Mucosa of descending colon (tissue), 3 donors: ENCODE results near the gene LRRC74A. TPM values are rescaled to one million over a fixed set of nuclear protein-coding genes. Genes with fewer than 3 reads are reported as not detected.

ENCODE experiments used
- ATAC-seq: fragments of 200-7000 bp; cut with Tn5 transposase; one replicate; pipeline ENCODE4 v1.9.1; 2020; ENCODE audit warnings: mild to moderate bottlenecking, moderate library complexity
- DNase-seq, 3 donors: peaks; one replicate each; pipeline ENCODE4 v3.0.0-alpha.2; 2020
- H3K36me3 ChIP-seq: fragments of 200-600 bp; one replicate; pipeline ENCODE4 v1.8.0; 2021; ENCODE audit warnings: low read depth, mild to moderate bottlenecking
- H3K4me1 ChIP-seq: fragments of 200-600 bp; one replicate; pipeline ENCODE4 v1.8.0; 2021; ENCODE audit warnings: low read depth, mild to moderate bottlenecking
- H3K4me3 ChIP-seq: fragments of 200-600 bp; one replicate; pipeline ENCODE4 v1.8.0; 2021; ENCODE audit warnings: mild to moderate bottlenecking
- H3K9me3 ChIP-seq: fragments of 200-600 bp; one replicate; pipeline ENCODE4 v1.8.0; 2021; ENCODE audit warnings: mild to moderate bottlenecking
- intact Hi-C, 2 donors: fragments of 100-400 bp; cut with DNase I in 1 of 2; cut with micrococcal nuclease in 1 of 2; formaldehyde crosslinking; loops; one replicate each; pipeline versions ENCODE4 v1.11.0 to v1.11.1; 2022; cut with DNase I, micrococcal nuclease
- total RNA-seq, 3 donors: library from RNA; stranded (reverse); fragmentation: NEBNext Ultra II Directional in 2 of 3; extraction: Animal tissue kit (Norgen Biotek cat#: 25700) in 2 of 3; gene quantifications; one replicate each; pipeline versions ENCODE4 v1.2.1 to v1.2.4, GENCODE V29; 2021 to 2023
- TF ChIP-seq, protein P1 (sequence below): fragments of 200-600 bp; IDR thresholded peaks from one replicate; pipeline ENCODE4 v1.8.0; 2022; ENCODE audit warnings: antibody characterized with exemption, mild to moderate bottlenecking
- donor health status: DM: no; HTN: no; CAD: no; lungs with moderate emphysema.
- donor health status: DM: no; HTN: no; CAD: no.
- donor health status: DM: no; HTN: yes; CAD: no.

LRRC74A gene
- total RNA-seq, 3 donors from 2014 or later: not detected

- Histone ChIP-seq H3K4me3 (no peak overlapping the region), H3K9me3 (no peaks in the 10 kb centered on the region), H3K36me3 (no peaks in the 10 kb centered on the region), H3K4me1 (peaks cover 3% of the 10 kb centered on the region)
- ATAC-seq (peak; percentile 16), DNase-seq (peak in 1 of 3 donors; percentile 38)
- TF ChIP-seq, protein P1, sequence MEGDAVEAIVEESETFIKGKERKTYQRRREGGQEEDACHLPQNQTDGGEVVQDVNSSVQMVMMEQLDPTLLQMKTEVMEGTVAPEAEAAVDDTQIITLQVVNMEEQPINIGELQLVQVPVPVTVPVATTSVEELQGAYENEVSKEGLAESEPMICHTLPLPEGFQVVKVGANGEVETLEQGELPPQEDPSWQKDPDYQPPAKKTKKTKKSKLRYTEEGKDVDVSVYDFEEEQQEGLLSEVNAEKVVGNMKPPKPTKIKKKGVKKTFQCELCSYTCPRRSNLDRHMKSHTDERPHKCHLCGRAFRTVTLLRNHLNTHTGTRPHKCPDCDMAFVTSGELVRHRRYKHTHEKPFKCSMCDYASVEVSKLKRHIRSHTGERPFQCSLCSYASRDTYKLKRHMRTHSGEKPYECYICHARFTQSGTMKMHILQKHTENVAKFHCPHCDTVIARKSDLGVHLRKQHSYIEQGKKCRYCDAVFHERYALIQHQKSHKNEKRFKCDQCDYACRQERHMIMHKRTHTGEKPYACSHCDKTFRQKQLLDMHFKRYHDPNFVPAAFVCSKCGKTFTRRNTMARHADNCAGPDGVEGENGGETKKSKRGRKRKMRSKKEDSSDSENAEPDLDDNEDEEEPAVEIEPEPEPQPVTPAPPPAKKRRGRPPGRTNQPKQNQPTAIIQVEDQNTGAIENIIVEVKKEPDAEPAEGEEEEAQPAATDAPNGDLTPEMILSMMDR: no peak
- intact Hi-C loops: no loop called here
These were observed 15.2 kb upstream of the LRRC74A start for GRCh38 chr14:76810953-76811400.

- Histone ChIP-seq H3K9me3 (no peaks in the 10 kb centered on the region), H3K4me3 (no peak overlapping the region), H3K4me1 (peaks cover 3% of the 10 kb centered on the region), H3K36me3 (no peaks in the 10 kb centered on the region)
- TF ChIP-seq, protein P1: no peak
- DNase-seq (no peak), ATAC-seq (no peak)
- intact Hi-C loops: no loop called here
These were observed 14.6 kb upstream of the LRRC74A start for GRCh38 chr14:76811561-76811960.

DNA sequence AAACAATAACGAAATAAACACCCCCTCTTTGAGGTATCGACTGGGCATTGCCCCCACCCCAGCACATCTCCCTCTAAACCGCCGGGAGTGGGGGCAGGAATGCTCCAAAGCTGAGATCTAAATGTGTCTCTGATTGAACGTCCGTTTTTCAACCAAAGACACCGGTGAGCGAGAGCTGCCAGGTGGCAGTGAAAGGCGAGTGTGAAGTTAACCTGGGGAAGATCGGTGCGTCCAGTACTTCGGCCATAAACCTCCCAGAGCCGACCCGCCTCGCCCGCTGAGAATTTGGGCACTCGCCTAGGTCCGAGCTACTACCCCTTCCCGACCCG is 14.2 kb upstream of the LRRC74A start:
- intact Hi-C loops: no loop called here
- TF ChIP-seq, protein P1: no peak
- ATAC-seq (peak; percentile 42), DNase-seq (no peak)
- H3K4me3 ChIP-seq: peak overlapping the region; percentile 53
- H3K4me1 ChIP-seq: peaks cover 3% of the 10 kb centered on the region
- no peaks in the 10 kb centered on the region for H3K9me3 ChIP-seq
- H3K36me3 ChIP-seq: no peaks in the 10 kb centered on the region

GRCh38 chr14:76812422-76813383 is 13.5 kb upstream of the LRRC74A start, which contains the start of gene ANGEL1:
Gene ANGEL1, minus strand, starts transcription at chr14:76812882. Its CDS starts 55 bp downstream, at chr14:76812827.
- TF ChIP-seq, protein P1: no peak
- Histone ChIP-seq H3K36me3 (no peaks in the 10 kb centered on the region), H3K4me3 (peak within 1 kb of the TSS; percentile 53), H3K9me3 (no peaks in the 10 kb centered on the region), H3K4me1 (peaks cover 3% of the 10 kb centered on the region)
- ATAC-seq: peak; percentile 98
- peak; percentile 98 for DNase-seq
- intact Hi-C loops: no loop called here

GRCh38 chr14:76814726-76815645 is 11.2 kb upstream of the LRRC74A start:
- no peaks in the 10 kb centered on the region for H3K36me3 ChIP-seq
- H3K9me3 ChIP-seq: no peaks in the 10 kb centered on the region
- intact Hi-C loops: no loop called here
- TF ChIP-seq, protein P1: no peak
- no peak overlapping the region for H3K4me3 ChIP-seq
- peaks cover 3% of the 10 kb centered on the region for H3K4me1 ChIP-seq
- ATAC-seq (no peak), DNase-seq (no peak)
